WTC11 (cell line): ENCODE results near the gene EFCAB8. TPM values are rescaled to one million over a fixed set of nuclear protein-coding genes. Genes with fewer than 3 reads are reported as not detected.

ENCODE experiments used
- ATAC-seq: fragments of 200-7000 bp; cut with Tn5 transposase; 2 replicates; pipeline ENCODE4 v1.10.0; 2021; ENCODE audit warnings: mild to moderate bottlenecking, moderate library complexity
- CTCF ChIA-PET: fragments of 300-600 bp; sonication (Branson Sonifier 250); formaldehyde crosslinking; loops from one replicate; lab custom pipeline; 2021; ENCODE audit warnings: antibody characterized with exemption; lab: Charles Lee
- POLR2A ChIA-PET: fragments of 350-600 bp; sonication (Branson Sonifier 250); formaldehyde crosslinking; loops from one replicate; lab custom pipeline; 2021; ENCODE audit warnings: antibody characterized with exemption; lab: Charles Lee
- DNase-seq: peaks from one replicate; pipeline ENCODE4 v3.0.0; 2021; ENCODE audit warnings: low spot score
- H3K27ac Mint-ChIP-seq: 2 replicates; pipeline ENCODE4 v1.8.0; 2021; ENCODE audit warnings: mixed read lengths
- H3K27me3 Mint-ChIP-seq: 2 replicates; pipeline ENCODE4 v1.8.0; 2021; ENCODE audit warnings: low read depth, mild to moderate bottlenecking, moderate library complexity, mixed read lengths
- H3K36me3 Mint-ChIP-seq: 2 replicates; pipeline ENCODE4 v1.8.0; 2021; ENCODE audit warnings: mixed read lengths
- H3K4me1 Mint-ChIP-seq: 2 replicates; pipeline ENCODE4 v1.8.0; 2022; ENCODE audit warnings: mixed read lengths
- H3K4me3 Mint-ChIP-seq: 2 replicates; pipeline ENCODE4 v1.8.0; 2021; ENCODE audit warnings: mild to moderate bottlenecking, moderate library complexity, mixed read lengths
- H3K9me3 Mint-ChIP-seq: 2 replicates; pipeline ENCODE4 v1.8.0; 2021; ENCODE audit warnings: mixed read lengths
- ELF4 ChIP-seq: sonication (generic); formaldehyde crosslinking; IDR thresholded peaks from 2 replicates; pipeline ENCODE4 v1.8.1; 2022; ENCODE audit warnings: low read depth, mild to moderate bottlenecking, moderate library complexity, missing genetic modification reagents
- EMX1 ChIP-seq: fragments of 250-450 bp; sonication (Bioruptor Pico); IDR thresholded peaks from 2 replicates; pipeline ENCODE4 v1.8.0; 2021; ENCODE audit warnings: mild to moderate bottlenecking
- FOXJ3 ChIP-seq: sonication (generic); formaldehyde crosslinking; IDR thresholded peaks from 2 replicates; pipeline ENCODE4 v1.9.0; 2021; ENCODE audit warnings: missing genetic modification reagents, mild to moderate bottlenecking, borderline replicate concordance
- GABPB1 ChIP-seq: sonication (generic); formaldehyde crosslinking; IDR thresholded peaks from 2 replicates; pipeline ENCODE4 v1.8.1; 2023; ENCODE audit warnings: mild to moderate bottlenecking, missing genetic modification reagents
- GRHL2 ChIP-seq: fragments of 250-450 bp; sonication (Bioruptor Pico); IDR thresholded peaks from 2 replicates; pipeline ENCODE4 v1.8.0; 2022; ENCODE audit warnings: mild to moderate bottlenecking, moderate library complexity; ENCODE audit not compliant: insufficient replicate concordance, severe bottlenecking
- GTF2I ChIP-seq: fragments of 250-450 bp; sonication (Bioruptor Pico); conservative IDR thresholded peaks from 2 replicates; pipeline ENCODE4 v1.4.0; 2021; ENCODE audit warnings: mild to moderate bottlenecking
- JAZF1 ChIP-seq: fragments of 250-450 bp; sonication (Bioruptor Pico); IDR thresholded peaks from 2 replicates; pipeline ENCODE4 v1.9.0; 2021; ENCODE audit warnings: moderate library complexity, mild to moderate bottlenecking, inconsistent platforms
- NR2C2 ChIP-seq: sonication (generic); formaldehyde crosslinking; IDR thresholded peaks from 2 replicates; pipeline ENCODE4 v1.8.0; 2022; ENCODE audit warnings: mild to moderate bottlenecking, missing genetic modification reagents
- SP1 ChIP-seq: sonication (generic); formaldehyde crosslinking; conservative IDR thresholded peaks from 2 replicates; pipeline ENCODE4 v1.8.1; 2022; ENCODE audit warnings: missing genetic modification reagents
- TEAD1 ChIP-seq: sonication (generic); formaldehyde crosslinking; IDR thresholded peaks from 2 replicates; pipeline ENCODE4 v1.8.0; 2022; ENCODE audit warnings: mild to moderate bottlenecking, missing genetic modification reagents
- ZBTB21 ChIP-seq: sonication (generic); formaldehyde crosslinking; IDR thresholded peaks from 2 replicates; pipeline ENCODE4 v1.8.1; 2023; ENCODE audit warnings: mild to moderate bottlenecking, missing genetic modification reagents, borderline replicate concordance
- ZNF263 ChIP-seq: sonication (generic); formaldehyde crosslinking; IDR thresholded peaks from 2 replicates; pipeline ENCODE4 v1.8.1; 2022; ENCODE audit warnings: low read depth, mild to moderate bottlenecking, moderate library complexity, missing genetic modification reagents
- ZNF317 ChIP-seq: sonication (generic); formaldehyde crosslinking; IDR thresholded peaks from 2 replicates; pipeline ENCODE4 v1.8.1; 2023; ENCODE audit warnings: low read depth, mild to moderate bottlenecking, moderate library complexity, missing genetic modification reagents, borderline replicate concordance
- ZNF416 ChIP-seq: fragments of 250-450 bp; sonication (Bioruptor Pico); IDR thresholded peaks from 2 replicates; pipeline ENCODE4 v1.9.0; 2021; ENCODE audit warnings: mild to moderate bottlenecking, inconsistent platforms
- total RNA-seq: library from RNA; stranded (reverse); gene quantifications from 3 replicates; pipeline ENCODE4 v1.2.3, GENCODE V29; 2021
- TF ChIP-seq, protein P1 (sequence below): sonication (generic); formaldehyde crosslinking; IDR thresholded peaks from 2 replicates; pipeline ENCODE4 v1.8.0; 2022; ENCODE audit warnings: mild to moderate bottlenecking, missing genetic modification reagents
- TF ChIP-seq, protein P2 (sequence below): sonication (generic); formaldehyde crosslinking; IDR thresholded peaks from 2 replicates; pipeline ENCODE4 v1.8.0; 2023; ENCODE audit warnings: missing genetic modification reagents
- TF ChIP-seq, protein P3 (sequence below): sonication (generic); formaldehyde crosslinking; IDR thresholded peaks from 2 replicates; pipeline ENCODE4 v1.8.1; 2022; ENCODE audit warnings: low read depth, mild to moderate bottlenecking, moderate library complexity, missing genetic modification reagents, borderline replicate concordance
- TF ChIP-seq, protein P4 (sequence below): sonication (generic); formaldehyde crosslinking; IDR thresholded peaks from 2 replicates; pipeline ENCODE4 v1.8.1; 2023; ENCODE audit warnings: mild to moderate bottlenecking, missing genetic modification reagents, borderline replicate concordance
- TF ChIP-seq, protein P5 (sequence below): sonication (generic); formaldehyde crosslinking; IDR thresholded peaks from 2 replicates; pipeline ENCODE4 v1.8.1; 2022; ENCODE audit warnings: low read depth, missing genetic modification reagents, borderline replicate concordance
- TF ChIP-seq, protein P6 (sequence below): sonication (generic); formaldehyde crosslinking; IDR thresholded peaks from 2 replicates; pipeline ENCODE4 v1.8.1; 2022; ENCODE audit warnings: mild to moderate bottlenecking, moderate library complexity, missing genetic modification reagents

Gene EFCAB8
- total RNA-seq, 1 experiment from 2014 or later: 0.17 TPM

DNA sequence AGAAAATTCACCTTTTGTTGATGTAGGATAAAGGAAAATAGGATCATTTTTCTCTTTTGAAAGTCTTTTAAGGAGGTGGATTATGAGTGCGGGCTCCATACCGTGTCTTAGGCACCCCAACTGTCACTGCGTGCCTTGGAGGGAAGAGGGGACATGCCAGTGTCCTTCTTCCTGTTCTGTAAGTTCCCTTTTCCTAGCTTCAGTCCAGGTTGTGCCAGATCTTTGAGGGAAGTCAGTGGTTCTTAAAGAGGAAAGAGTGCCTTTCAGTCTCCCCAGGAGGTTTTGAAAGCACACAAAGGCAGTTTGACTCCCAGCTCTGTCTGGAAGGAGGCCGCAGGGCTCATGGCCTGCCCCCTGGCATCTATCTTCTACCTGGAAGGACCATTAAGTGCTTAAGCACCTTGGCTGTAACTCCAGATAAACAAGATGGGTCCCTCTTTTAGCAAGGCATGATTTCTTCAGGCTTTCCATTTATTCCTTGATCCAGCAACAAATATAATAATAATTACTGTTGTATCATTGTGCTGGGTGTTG lies 13.0 kb downstream of the EFCAB8 start (continued):
- no peak for TF ChIP-seq ZNF317
- no peak for TF ChIP-seq FOXJ3 (CRISPR knock-in tag)
- TF ChIP-seq JAZF1 (CRISPR knock-in tag): no peak
- no peak for TF ChIP-seq ZNF263 (CRISPR knock-in tag)
- TF ChIP-seq, protein P1, sequence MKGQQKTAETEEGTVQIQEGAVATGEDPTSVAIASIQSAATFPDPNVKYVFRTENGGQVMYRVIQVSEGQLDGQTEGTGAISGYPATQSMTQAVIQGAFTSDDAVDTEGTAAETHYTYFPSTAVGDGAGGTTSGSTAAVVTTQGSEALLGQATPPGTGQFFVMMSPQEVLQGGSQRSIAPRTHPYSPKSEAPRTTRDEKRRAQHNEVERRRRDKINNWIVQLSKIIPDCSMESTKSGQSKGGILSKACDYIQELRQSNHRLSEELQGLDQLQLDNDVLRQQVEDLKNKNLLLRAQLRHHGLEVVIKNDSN (CRISPR knock-in tag): no peak
- TF ChIP-seq, protein P2, sequence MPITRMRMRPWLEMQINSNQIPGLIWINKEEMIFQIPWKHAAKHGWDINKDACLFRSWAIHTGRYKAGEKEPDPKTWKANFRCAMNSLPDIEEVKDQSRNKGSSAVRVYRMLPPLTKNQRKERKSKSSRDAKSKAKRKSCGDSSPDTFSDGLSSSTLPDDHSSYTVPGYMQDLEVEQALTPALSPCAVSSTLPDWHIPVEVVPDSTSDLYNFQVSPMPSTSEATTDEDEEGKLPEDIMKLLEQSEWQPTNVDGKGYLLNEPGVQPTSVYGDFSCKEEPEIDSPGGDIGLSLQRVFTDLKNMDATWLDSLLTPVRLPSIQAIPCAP (CRISPR knock-in tag): no peak
- no peak for TF ChIP-seq GABPB1 (CRISPR knock-in tag)
- TF ChIP-seq, all 79 proteins: peak for 0

DNA sequence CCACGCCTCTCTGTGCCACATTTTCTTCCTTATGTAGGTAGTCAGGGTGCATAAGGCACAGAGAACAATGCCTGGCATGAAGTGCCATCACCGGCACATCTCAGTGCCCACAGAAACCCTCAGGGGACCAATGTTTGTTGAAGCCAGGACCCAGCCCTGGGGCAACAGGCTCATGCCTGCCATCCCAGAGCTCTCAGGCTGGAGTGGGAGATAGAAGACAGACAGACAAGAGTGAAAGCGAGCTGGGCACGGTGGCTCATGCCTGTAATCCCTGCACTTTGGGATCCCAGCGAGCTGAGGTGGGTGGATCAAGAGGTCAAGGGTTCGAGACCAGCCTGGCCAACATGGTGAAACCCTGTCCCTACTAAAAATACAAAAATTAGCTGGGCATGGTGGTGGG lies 13.5 kb downstream of the EFCAB8 start:
- DNase-seq: no peak
- TF ChIP-seq GTF2I (CRISPR knock-in tag) (no peak), GRHL2 (CRISPR knock-in tag) (no peak), ZBTB21 (CRISPR knock-in tag) (no peak), ELF4 (CRISPR knock-in tag) (no peak)
- TF ChIP-seq, protein P3, sequence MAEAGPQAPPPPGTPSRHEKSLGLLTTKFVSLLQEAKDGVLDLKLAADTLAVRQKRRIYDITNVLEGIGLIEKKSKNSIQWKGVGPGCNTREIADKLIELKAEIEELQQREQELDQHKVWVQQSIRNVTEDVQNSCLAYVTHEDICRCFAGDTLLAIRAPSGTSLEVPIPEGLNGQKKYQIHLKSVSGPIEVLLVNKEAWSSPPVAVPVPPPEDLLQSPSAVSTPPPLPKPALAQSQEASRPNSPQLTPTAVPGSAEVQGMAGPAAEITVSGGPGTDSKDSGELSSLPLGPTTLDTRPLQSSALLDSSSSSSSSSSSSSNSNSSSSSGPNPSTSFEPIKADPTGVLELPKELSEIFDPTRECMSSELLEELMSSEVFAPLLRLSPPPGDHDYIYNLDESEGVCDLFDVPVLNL (CRISPR knock-in tag): no peak
- TF ChIP-seq, protein P4, sequence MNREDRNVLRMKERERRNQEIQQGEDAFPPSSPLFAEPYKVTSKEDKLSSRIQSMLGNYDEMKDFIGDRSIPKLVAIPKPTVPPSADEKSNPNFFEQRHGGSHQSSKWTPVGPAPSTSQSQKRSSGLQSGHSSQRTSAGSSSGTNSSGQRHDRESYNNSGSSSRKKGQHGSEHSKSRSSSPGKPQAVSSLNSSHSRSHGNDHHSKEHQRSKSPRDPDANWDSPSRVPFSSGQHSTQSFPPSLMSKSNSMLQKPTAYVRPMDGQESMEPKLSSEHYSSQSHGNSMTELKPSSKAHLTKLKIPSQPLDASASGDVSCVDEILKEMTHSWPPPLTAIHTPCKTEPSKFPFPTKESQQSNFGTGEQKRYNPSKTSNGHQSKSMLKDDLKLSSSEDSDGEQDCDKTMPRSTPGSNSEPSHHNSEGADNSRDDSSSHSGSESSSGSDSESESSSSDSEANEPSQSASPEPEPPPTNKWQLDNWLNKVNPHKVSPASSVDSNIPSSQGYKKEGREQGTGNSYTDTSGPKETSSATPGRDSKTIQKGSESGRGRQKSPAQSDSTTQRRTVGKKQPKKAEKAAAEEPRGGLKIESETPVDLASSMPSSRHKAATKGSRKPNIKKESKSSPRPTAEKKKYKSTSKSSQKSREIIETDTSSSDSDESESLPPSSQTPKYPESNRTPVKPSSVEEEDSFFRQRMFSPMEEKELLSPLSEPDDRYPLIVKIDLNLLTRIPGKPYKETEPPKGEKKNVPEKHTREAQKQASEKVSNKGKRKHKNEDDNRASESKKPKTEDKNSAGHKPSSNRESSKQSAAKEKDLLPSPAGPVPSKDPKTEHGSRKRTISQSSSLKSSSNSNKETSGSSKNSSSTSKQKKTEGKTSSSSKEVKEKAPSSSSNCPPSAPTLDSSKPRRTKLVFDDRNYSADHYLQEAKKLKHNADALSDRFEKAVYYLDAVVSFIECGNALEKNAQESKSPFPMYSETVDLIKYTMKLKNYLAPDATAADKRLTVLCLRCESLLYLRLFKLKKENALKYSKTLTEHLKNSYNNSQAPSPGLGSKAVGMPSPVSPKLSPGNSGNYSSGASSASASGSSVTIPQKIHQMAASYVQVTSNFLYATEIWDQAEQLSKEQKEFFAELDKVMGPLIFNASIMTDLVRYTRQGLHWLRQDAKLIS (CRISPR knock-in tag): no peak
- TF ChIP-seq, all 79 proteins: peak for 0
- no peaks in the 10 kb centered on the region for H3K9me3 Mint-ChIP-seq
- no peak overlapping the region for H3K27ac Mint-ChIP-seq
- H3K4me1 Mint-ChIP-seq: no peaks in the 10 kb centered on the region
- ChIA-PET POLR2A (no interaction called here), CTCF (interaction anchor here (0.8 to 1.6 kb wide), 3 partner anchors 22 to 198 kb away, joined by 3 to 4 read pairs (median 3); partner anchors contain the start of gene C20orf203)
- no peak overlapping the region for H3K4me3 Mint-ChIP-seq
- H3K27me3 Mint-ChIP-seq: no peaks in the 10 kb centered on the region
- no peaks in the 10 kb centered on the region for H3K36me3 Mint-ChIP-seq
- no peak for ATAC-seq

DNA sequence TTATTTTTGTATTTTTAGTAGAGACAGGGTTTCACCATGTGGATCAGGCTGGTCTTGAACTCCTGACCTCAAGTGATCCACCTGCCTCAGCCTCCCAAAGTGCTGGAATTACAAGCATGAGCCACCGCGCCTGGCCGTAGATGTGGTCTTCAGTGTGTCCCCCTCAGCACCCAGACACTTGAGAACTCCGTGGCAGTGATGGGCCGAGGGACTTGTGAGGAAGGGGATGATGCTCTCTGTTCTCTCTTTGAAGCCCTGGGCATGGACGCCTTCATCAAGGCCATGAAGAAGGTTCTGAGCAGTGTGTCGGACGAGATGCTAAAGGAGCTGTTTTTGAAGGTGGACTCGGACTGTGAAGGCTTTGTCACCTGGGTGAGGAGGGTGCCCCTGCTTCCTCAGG lies 16.9 kb downstream of the EFCAB8 start:
- ATAC-seq (no peak), DNase-seq (no peak)
- Mint-ChIP-seq H3K27ac (no peak overlapping the region), H3K4me3 (no peak overlapping the region), H3K36me3 (no peaks in the 10 kb centered on the region), H3K9me3 (no peaks in the 10 kb centered on the region), H3K4me1 (peaks cover 5% of the 10 kb centered on the region; the same call in 1 of the 2 replicates), H3K27me3 (no peaks in the 10 kb centered on the region)
- CTCF ChIA-PET: interaction anchor here (1.2 kb wide), 1 partner anchor 10 kb away, joined by 4 read pairs; no protein-coding TSS in a partner anchor
- TF ChIP-seq SP1 (CRISPR knock-in tag): no peak
- no peak for TF ChIP-seq FOXJ3 (CRISPR knock-in tag)
- TF ChIP-seq NR2C2 (CRISPR knock-in tag): no peak
- TF ChIP-seq, protein P5, sequence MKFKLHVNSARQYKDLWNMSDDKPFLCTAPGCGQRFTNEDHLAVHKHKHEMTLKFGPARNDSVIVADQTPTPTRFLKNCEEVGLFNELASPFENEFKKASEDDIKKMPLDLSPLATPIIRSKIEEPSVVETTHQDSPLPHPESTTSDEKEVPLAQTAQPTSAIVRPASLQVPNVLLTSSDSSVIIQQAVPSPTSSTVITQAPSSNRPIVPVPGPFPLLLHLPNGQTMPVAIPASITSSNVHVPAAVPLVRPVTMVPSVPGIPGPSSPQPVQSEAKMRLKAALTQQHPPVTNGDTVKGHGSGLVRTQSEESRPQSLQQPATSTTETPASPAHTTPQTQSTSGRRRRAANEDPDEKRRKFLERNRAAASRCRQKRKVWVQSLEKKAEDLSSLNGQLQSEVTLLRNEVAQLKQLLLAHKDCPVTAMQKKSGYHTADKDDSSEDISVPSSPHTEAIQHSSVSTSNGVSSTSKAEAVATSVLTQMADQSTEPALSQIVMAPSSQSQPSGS (CRISPR knock-in tag): no peak
- no peak for TF ChIP-seq TEAD1 (CRISPR knock-in tag)
- TF ChIP-seq ZNF416 (CRISPR knock-in tag): no peak
- TF ChIP-seq EMX1 (CRISPR knock-in tag): no peak
- TF ChIP-seq, protein P6, sequence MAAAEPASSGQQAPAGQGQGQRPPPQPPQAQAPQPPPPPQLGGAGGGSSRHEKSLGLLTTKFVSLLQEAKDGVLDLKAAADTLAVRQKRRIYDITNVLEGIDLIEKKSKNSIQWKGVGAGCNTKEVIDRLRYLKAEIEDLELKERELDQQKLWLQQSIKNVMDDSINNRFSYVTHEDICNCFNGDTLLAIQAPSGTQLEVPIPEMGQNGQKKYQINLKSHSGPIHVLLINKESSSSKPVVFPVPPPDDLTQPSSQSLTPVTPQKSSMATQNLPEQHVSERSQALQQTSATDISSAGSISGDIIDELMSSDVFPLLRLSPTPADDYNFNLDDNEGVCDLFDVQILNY (CRISPR knock-in tag): no peak
- POLR2A ChIA-PET: no interaction called here
